Fibroblast of villous mesenchyme (primary cell): ENCODE data around the gene GOLGA6D. TPM values are rescaled to one million over a fixed set of nuclear protein-coding genes. Genes with fewer than 3 reads are reported as not detected.
"Not testable (repeated sequence)": the region's sequence is repeated elsewhere in the genome, so short reads cannot be mapped to it uniquely, and the experiment has no call there.

Source experiments
- DNase-seq: peaks from one replicate; pipeline ENCODE4 v3.0.0-alpha.2; 2010; ENCODE audit warnings: low read depth
- H3K4me3 ChIP-seq: 2 replicates; pipeline ENCODE4 v1.5.1; 2011; ENCODE audit warnings: low read depth, mild to moderate bottlenecking, low read length
- CTCF ChIP-seq: IDR thresholded peaks from 2 replicates; pipeline ENCODE4 v1.5.1; 2012; ENCODE audit warnings: low read depth, mild to moderate bottlenecking, low read length; ENCODE audit not compliant: insufficient read depth
- total RNA-seq: library from RNA; depleted of rRNA; stranded (reverse); fragments of >200 nt; gene quantifications from 2 replicates; pipeline ENCODE4 v1.2.3, GENCODE V29; 2012

Gene GOLGA6D
- total RNA-seq, 1 donor = not detected

GRCh38 chr15:75298541-75299310 lies 16.1 kb downstream of the GOLGA6D start:
- not testable (repeated sequence) for H3K4me3 ChIP-seq, DNase-seq

- H3K4me3 ChIP-seq, DNase-seq: not testable (repeated sequence)
- peak; percentile 39 for TF ChIP-seq CTCF
These were observed 16.7 kb downstream of the GOLGA6D start for GRCh38 chr15:75299311-75299688.

GRCh38 chr15:75300026-75300425 lies 17.4 kb downstream of the GOLGA6D start:
- not testable (repeated sequence) for DNase-seq, H3K4me3 ChIP-seq

GRCh38 chr15:75302318-75302717 lies 19.7 kb downstream of the GOLGA6D start:
- TF ChIP-seq CTCF = no peak
- DNase-seq = no peak
- no peak overlapping the region for H3K4me3 ChIP-seq

GRCh38 chr15:75302753-75303152 lies 20.1 kb downstream of the GOLGA6D start:
- not testable (repeated sequence) for H3K4me3 ChIP-seq, DNase-seq

GRCh38 chr15:75306188-75306587 lies 23.6 kb downstream of the GOLGA6D start:
- H3K4me3 ChIP-seq = no peak overlapping the region
- no peak for TF ChIP-seq CTCF
- DNase-seq = no peak

GRCh38 chr15:75307778-75308390 lies 25.2 kb downstream of the GOLGA6D start:
- peak; percentile 61 for TF ChIP-seq CTCF
- peak; percentile 18 for DNase-seq
- H3K4me3 ChIP-seq = no peak overlapping the region

GRCh38 chr15:75309711-75310110 lies 27.1 kb downstream of the GOLGA6D start:
- DNase-seq = peak; percentile 74
- no peak for TF ChIP-seq CTCF
- no peak overlapping the region for H3K4me3 ChIP-seq

- H3K4me3 ChIP-seq, DNase-seq: not testable (repeated sequence)
These were observed 29.9 kb downstream of the GOLGA6D start for GRCh38 chr15:75312548-75312947.
